ENCODE results near the gene SLC26A8. TPM values are rescaled to one million over a fixed set of nuclear protein-coding genes. Genes with fewer than 3 reads are reported as not detected.

The SLC26A8 gene
- total and polyA plus RNA-seq, 2 of the 13 experiments (the other 11 are each of a cell fraction or from before 2014, with no cell fraction given) = 0.46 TPM; not detected in 1

DNA sequence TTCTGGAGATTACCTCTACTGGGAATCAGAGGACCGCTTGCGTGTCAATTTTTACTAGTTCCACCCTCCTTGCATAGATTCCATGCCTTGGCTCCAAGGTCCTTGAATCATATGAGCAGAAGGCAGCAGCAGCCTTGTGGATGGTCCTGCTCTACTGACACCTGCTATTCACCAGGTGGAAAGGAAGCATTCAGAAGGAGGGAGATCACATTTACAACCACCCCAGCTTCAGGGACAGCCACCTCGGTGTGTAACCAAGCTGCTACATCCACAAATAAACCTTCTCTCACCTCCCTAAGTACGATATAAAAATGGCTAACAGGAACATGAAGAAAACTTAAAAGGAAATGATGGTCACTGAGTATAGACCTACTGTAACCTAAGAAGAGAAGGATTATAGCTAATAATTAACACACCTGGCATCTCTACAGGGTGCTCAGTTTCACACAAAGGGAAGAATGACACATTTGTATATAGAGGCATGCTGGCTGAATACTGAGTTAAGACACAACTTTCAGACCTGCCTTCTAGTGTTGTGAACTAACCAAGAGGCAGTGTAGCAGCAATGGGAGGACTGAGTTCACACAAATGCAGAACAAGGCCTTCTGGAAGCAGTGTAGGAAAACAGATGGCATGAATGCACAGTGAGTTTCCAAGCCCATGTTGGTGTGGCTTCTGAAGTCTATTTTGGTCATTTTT lies 57.2 kb downstream of the SLC26A8 start (continued):
- TF ChIP-seq ZFP62 (CRISPR knock-in tag; IDR thresholded peaks at IDR 0.05) = no peak
- TF ChIP-seq HOXD1 (CRISPR knock-in tag; IDR thresholded peaks at IDR 0.05) = no peak
- no peak for TF ChIP-seq HOXA3 (CRISPR knock-in tag; IDR thresholded peaks at IDR 0.05)
- TF ChIP-seq, protein P1, sequence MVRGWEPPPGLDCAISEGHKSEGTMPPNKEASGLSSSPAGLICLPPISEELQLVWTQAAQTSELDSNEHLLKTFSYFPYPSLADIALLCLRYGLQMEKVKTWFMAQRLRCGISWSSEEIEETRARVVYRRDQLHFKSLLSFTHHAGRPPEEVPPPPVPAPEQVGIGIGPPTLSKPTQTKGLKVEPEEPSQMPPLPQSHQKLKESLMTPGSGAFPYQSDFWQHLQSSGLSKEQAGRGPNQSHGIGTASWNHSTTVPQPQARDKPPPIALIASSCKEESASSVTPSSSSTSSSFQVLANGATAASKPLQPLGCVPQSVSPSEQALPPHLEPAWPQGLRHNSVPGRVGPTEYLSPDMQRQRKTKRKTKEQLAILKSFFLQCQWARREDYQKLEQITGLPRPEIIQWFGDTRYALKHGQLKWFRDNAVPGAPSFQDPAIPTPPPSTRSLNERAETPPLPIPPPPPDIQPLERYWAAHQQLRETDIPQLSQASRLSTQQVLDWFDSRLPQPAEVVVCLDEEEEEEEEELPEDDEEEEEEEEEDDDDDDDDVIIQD (CRISPR knock-in tag; IDR thresholded peaks at IDR 0.05; ENCODE audit: low read depth) = 0 out of 2 replicates have a peak, but pooled peaks have one; percentile 15
- TF ChIP-seq, protein P2, sequence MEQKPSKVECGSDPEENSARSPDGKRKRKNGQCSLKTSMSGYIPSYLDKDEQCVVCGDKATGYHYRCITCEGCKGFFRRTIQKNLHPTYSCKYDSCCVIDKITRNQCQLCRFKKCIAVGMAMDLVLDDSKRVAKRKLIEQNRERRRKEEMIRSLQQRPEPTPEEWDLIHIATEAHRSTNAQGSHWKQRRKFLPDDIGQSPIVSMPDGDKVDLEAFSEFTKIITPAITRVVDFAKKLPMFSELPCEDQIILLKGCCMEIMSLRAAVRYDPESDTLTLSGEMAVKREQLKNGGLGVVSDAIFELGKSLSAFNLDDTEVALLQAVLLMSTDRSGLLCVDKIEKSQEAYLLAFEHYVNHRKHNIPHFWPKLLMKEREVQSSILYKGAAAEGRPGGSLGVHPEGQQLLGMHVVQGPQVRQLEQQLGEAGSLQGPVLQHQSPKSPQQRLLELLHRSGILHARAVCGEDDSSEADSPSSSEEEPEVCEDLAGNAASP (CRISPR knock-in tag; IDR thresholded peaks at IDR 0.05; ENCODE audit: borderline replicate concordance) = no peak
- no peak for TF ChIP-seq ZNF501 (CRISPR knock-in tag; IDR thresholded peaks at IDR 0.05)
- TF ChIP-seq, protein P3, sequence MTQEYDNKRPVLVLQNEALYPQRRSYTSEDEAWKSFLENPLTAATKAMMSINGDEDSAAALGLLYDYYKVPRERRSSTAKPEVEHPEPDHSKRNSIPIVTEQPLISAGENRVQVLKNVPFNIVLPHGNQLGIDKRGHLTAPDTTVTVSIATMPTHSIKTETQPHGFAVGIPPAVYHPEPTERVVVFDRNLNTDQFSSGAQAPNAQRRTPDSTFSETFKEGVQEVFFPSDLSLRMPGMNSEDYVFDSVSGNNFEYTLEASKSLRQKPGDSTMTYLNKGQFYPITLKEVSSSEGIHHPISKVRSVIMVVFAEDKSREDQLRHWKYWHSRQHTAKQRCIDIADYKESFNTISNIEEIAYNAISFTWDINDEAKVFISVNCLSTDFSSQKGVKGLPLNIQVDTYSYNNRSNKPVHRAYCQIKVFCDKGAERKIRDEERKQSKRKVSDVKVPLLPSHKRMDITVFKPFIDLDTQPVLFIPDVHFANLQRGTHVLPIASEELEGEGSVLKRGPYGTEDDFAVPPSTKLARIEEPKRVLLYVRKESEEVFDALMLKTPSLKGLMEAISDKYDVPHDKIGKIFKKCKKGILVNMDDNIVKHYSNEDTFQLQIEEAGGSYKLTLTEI (CRISPR knock-in tag; conservative IDR thresholded peaks at IDR 0.05) = no peak
- TF ChIP-seq, protein P4, sequence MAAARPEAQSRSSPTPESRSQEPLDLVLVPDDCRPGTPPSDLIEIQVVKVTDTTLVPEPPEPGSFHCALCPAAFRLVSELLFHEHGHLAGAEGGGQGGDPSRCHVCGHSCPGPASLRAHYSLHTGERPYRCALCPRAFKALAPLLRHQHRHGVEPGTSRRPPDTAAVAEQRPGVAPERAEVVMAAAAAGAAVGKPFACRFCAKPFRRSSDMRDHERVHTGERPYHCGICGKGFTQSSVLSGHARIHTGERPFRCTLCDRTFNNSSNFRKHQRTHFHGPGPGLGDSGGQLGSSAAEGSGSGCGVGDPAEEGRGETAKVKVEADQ (CRISPR knock-in tag; IDR thresholded peaks at IDR 0.05; ENCODE audit: borderline replicate concordance) = 0 out of 2 replicates have a peak, but pooled peaks have one; percentile 47
- TF ChIP-seq PHF5A (CRISPR knock-in tag; IDR thresholded peaks at IDR 0.05; ENCODE audit: low read depth, unreplicated experiment) = no peak
- TF ChIP-seq, protein P5, sequence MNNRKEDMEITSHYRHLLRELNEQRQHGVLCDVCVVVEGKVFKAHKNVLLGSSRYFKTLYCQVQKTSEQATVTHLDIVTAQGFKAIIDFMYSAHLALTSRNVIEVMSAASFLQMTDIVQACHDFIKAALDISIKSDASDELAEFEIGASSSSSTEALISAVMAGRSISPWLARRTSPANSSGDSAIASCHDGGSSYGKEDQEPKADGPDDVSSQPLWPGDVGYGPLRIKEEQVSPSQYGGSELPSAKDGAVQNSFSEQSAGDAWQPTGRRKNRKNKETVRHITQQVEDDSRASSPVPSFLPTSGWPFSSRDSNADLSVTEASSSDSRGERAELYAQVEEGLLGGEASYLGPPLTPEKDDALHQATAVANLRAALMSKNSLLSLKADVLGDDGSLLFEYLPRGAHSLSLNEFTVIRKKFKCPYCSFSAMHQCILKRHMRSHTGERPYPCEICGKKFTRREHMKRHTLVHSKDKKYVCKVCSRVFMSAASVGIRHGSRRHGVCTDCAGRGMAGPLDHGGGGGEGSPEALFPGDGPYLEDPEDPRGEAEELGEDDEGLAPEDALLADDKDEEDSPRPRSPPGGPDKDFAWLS (CRISPR knock-in tag; IDR thresholded peaks at IDR 0.05; ENCODE audit: borderline replicate concordance) = no peak
- no peak for TF ChIP-seq NFRKB (IDR thresholded peaks at IDR 0.05)
- TF ChIP-seq RBAK (CRISPR knock-in tag; IDR thresholded peaks at IDR 0.05) = no peak
- no peak for TF ChIP-seq CHD2 (IDR thresholded peaks at IDR 0.05; ENCODE audit: low read depth, low read length)
- TF ChIP-seq CHD4 (IDR thresholded peaks at IDR 0.05; ENCODE audit: borderline replicate concordance, low read length) = no peak
- TF ChIP-seq, protein P6, sequence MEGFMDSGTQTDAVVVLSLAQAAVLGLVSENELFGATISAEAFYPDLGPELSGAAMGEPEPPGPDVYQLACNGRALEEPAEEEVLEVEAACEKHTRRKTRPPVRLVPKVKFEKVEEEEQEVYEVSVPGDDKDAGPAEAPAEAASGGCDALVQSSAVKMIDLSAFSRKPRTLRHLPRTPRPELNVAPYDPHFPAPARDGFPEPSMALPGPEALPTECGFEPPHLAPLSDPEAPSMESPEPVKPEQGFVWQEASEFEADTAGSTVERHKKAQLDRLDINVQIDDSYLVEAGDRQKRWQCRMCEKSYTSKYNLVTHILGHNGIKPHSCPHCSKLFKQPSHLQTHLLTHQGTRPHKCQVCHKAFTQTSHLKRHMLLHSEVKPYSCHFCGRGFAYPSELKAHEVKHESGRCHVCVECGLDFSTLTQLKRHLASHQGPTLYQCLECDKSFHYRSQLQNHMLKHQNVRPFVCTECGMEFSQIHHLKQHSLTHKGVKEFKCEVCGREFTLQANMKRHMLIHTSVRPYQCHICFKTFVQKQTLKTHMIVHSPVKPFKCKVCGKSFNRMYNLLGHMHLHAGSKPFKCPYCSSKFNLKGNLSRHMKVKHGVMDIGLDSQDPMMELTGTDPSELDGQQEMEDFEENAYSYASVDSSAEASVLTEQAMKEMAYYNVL (CRISPR knock-in tag; IDR thresholded peaks at IDR 0.05; ENCODE audit: borderline replicate concordance) = 0 out of 2 replicates have a peak, but pooled peaks have one; percentile 42
- 0 out of 2 replicates have a peak, but pooled peaks have one; percentile 7 for TF ChIP-seq KMT2B (CRISPR knock-in tag; IDR thresholded peaks at IDR 0.05)
- 0 out of 2 replicates have a peak, but pooled peaks have one; percentile 29 for TF ChIP-seq POGZ (CRISPR knock-in tag; IDR thresholded peaks at IDR 0.05)
